Heart left ventricle (tissue), 13 donors: Measurements from ENCODE around the gene CD2BP2.
"Not testable (repeated sequence)": the region's sequence is repeated elsewhere in the genome, so short reads cannot be mapped to it uniquely, and the experiment has no call there.

Source experiments
- POLR2A ChIP-seq, 2 donors: fragments of 450-650 bp; IDR thresholded peaks; one replicate each; pipeline ENCODE4 v1.6.1; 2017; ENCODE audit warnings: antibody characterized with exemption in 2 of 2, mild to moderate bottlenecking in 2 of 2, moderate library complexity in 2 of 2
- TF ChIP-seq, protein P1 (sequence below), 12 donors: fragments of 200-600 bp; sonication (generic) in 4 of 12; IDR thresholded peaks; one replicate each; pipeline versions ENCODE4 v1.5.0 to v1.8.0; 2018 to 2022; ENCODE audit warnings: antibody characterized with exemption in 12 of 12, mild to moderate bottlenecking in 5 of 12
- donor health status: ischemic (EF 13 %, LVEDD 7.1; RV severe dilation, severe dysfunction).
- donor health status: DM: no; HTN: yes; CAD: no.
- donor health status: DM: no; HTN: no; CAD: no.
- donor health status: ischemic (EF 25% LVEDD 6.9; RV normal size, moderate dysfunction).
- donor health status: ischemic (EF 25% LVEDD 5.7; RV mildly dilated, moderate dysfunction).
- donor health status: ischemic (EF 35%, LVEDD 5.7; RV mildly dilated, moderate dysfunction).
- donor health status: nonischemic (EF 11% LVEDD 7.7; RV severe dilation, severe dysfunction).
- donor health status: DM: yes; HTN: yes; CAD: no.
- donor health status: PGD.
- donor health status: ischemic (EF 29% LVEDD 5.4; RV normal size, mild dysfunction).
- donor health status: nonischemic (EF 23%, LVEDD 6.1; RV moderate dilation, normal function).

DNA sequence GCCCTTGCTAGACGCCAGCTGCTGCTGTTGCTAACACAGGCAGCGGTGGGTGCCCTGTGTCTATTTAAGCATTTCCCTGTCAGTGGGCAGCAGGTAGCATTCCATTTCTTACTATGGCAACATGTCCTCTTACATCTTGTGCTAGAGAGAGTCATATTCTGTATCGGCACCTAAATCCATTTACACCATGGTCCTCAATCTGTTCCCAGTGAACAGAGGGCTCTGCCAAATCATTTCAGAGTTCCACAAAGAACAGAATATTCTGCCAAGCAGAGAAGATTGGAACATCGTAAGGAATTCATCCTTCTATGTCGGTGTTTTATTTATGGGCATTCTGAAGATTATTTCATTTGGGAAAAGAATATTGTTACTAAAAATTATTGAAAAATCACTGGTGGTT is 16.4 kb downstream of the CD2BP2 start:
- not testable (repeated sequence) for TF ChIP-seq POLR2A (IDR thresholded peaks at IDR 0.05)
- TF ChIP-seq, protein P1, sequence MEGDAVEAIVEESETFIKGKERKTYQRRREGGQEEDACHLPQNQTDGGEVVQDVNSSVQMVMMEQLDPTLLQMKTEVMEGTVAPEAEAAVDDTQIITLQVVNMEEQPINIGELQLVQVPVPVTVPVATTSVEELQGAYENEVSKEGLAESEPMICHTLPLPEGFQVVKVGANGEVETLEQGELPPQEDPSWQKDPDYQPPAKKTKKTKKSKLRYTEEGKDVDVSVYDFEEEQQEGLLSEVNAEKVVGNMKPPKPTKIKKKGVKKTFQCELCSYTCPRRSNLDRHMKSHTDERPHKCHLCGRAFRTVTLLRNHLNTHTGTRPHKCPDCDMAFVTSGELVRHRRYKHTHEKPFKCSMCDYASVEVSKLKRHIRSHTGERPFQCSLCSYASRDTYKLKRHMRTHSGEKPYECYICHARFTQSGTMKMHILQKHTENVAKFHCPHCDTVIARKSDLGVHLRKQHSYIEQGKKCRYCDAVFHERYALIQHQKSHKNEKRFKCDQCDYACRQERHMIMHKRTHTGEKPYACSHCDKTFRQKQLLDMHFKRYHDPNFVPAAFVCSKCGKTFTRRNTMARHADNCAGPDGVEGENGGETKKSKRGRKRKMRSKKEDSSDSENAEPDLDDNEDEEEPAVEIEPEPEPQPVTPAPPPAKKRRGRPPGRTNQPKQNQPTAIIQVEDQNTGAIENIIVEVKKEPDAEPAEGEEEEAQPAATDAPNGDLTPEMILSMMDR (IDR thresholded peaks at IDR 0.05) = not testable (repeated sequence)
